OCI-M1 (cell line): ENCODE results near the gene TENM3.

ENCODE experiments used
- DNase-seq: peaks from one replicate; lab custom pipeline; 2025; lab: John Stamatoyannopoulos, UW

TENM3 gene

DNA sequence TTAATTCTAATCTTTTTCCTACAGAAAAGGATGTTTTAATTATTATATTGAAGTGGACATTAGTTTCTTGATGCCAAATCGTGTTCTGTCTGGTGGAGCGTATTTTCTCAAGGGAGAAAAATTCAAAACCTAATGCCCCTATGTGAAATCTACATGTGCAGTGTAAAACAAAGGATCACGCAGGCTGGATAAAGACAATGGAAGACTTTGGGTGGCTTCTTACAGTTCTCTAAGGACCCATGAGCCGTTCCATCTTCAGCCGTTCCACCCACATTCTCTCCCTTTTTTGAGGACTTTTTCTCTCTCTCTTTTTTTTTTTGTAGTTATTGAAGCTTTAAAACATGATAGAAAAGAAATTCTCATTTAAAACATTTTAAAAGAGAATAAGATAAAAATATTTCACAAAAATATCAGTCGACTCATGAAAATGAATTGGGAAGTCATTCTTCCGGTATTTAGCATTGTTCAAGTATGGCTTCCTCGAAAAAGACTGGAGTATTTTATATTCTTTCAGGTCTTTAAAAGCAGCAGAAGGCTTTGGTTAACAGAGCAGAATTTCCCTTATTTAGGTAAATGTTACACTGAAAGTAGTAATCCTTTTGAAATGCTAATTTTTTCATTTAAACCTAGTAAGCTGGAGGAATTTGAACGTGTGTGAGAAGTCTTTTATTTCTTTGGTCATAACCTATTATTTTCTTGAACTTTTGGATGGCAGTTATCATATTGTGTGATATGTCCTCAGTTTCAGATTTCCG lies 11.0 kb downstream of the TENM3 start:
- DNase-seq, result no peak

DNA sequence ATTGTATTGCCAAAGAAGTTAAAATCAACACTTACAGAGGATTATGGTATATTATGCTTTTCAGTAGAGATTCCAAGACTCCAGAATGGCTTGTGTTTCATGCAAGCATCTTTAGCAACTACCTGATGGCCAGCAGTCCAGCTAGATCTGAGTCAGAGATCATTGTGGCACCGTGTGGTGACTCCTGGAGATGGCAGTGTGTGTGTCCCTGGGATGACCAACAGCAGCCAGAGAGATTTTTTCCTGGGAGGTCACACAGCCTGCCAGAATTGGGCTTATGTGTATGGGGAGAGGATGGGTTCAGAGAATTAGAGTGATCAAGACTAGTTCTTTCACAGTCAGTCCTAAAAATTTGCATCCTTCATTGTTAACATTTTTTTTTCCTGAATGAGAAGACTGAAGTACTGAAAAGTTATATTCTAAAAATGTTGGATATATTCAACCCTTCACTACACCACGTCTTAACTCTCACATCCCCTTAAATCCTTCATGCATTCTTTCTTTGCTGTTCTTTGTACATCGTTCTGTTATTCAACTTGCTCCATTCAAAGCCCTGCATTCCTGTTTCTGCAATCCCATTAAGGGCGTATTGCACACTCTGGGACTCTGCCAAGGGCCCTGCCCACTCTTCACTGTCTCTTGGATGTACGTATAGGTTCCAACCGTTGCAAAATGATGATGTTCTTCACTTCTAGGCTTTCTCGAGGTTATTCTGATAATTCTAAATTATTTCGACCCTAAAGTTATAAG lies 12.4 kb downstream of the TENM3 start:
- DNase-seq, result peak; percentile 12

DNA sequence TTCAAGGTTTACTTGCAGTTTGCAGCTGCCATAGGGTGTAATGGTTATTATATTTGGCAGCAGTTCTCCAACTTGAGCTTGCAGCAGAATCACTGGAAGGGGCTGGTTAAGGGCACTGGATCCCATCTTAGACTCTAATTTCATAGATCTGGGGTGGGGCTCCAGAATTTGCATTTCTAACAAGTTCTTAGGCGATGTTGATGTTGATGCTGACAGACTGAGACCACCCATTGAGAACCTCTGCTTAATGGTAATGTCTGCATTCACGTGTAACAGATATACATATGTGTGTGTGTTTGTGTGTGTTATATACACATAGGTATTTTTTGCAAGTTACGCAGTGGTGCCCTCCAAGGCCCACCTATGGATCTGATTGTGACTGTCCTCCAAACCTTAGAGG lies 13.8 kb downstream of the TENM3 start:
- DNase-seq, result no peak

DNA sequence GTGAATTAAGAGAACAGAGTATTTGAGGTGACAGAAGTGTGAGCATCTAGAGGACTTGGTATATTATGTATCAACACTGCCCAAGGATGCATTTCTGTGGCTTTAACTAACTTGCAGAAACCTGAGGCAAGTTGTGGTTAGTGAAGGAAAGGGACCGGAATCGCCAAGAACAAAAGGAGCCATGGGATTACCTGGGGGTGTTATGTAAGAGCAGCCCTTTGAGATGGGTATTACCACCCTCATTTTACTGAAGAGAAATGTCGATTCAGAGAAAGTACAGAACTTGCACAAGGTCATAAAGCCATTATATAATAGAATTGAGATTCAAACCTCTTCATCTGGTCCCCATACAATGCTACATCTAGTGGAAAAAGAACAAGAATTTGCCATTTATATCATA lies 14.3 kb downstream of the TENM3 start:
- no peak for DNase-seq

DNA sequence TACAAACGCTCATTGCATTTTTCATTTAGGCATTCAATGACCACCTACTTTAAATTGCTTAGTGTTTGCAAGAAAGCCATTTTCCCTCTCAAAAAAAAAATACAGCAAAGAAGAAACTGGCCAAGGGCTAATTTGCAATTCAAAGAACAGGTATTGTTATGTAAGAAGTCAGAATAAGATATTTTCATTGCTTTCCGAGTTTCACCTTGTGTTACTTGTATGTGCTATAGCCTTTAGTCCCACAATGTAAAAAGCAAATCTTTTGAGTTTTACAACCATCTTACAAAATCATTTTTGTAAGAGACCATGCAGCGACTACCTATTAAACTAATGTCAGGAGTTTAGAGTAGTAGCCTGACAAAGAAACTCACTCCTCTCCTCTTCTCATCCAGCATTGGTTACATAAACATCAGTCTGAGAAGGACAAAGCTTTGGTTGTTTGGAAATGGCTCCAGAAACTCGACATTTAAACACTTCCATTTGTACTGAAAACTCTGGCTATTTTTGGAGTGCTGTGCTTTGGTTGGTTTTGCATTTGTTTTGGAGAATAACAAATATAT lies 15.3 kb downstream of the TENM3 start:
- no peak for DNase-seq

DNA sequence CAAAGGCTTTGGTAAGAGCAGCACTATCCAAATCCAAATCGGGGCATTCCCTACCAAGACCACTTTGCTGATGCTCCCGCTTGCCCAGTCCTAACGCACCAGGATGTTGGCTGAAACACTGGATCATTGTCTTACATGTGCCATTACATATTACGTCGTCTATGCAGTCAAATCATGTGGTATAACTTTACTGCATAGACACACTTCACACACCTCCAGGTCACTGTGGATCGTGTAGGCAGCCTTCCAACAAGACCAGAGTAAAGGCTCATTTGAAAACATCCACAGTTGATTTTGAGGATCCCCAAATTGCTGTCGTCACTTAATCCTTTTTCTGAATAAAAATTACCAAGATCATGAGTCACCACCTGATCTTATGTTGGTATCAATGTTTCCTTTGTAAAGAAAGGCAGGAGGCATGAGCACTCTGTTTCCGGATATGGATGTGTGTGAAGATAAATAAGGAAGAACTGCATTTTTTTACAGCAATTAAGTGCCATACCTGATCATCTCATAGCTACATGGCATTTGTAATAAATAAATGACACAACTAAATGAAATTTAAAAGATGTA lies 18.5 kb downstream of the TENM3 start:
- no peak for DNase-seq

DNA sequence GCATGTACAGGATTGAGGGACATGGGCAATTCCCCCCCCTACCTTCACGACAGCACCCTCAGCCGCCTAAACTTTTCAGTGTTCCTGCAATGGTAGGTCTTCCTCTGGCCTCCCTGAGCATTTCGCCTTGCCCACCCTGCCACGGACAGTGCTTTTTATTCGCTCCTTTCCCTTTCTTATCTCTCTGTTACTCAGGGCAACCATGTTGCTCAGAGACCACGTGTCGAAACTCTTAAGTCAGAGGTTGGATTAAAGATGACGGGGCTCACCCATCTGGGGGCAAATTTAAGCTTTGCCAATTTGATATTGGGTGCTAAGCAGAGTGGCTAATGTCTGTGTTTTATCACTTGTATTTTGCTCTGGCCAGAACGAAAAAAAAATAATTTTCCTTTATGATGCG lies 20.4 kb downstream of the TENM3 start:
- DNase-seq, result peak; percentile 10

DNA sequence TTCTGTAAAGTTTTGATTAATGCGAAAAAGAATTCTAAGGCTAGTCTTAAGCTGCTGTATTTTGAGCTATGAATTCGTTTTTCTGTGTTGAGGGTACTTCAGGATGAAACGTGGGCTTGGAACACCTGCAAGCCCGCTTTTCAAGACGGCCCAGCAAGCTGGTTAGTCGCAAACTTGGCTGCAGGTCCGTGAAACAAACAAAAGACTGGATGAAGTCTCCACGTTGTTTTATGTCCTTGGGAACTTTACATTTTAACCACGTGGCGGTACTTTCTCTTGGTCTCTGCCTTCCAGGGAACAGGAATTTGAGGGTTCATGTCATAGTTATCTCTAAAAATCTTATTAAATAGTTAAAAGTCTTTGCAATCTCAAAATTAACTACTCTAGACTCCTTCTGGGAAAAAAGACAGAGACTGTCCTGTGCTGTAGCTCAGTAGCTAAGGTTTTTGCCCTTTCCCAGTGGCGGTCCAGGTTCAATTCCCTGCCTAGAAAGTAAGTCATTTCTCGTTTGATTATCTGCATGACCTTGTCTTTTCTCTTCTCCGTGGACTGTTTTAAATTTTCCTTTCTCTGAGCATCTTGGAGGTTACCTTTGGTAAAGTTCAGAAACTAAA lies 21.0 kb downstream of the TENM3 start:
- peak; percentile 29 for DNase-seq

DNA sequence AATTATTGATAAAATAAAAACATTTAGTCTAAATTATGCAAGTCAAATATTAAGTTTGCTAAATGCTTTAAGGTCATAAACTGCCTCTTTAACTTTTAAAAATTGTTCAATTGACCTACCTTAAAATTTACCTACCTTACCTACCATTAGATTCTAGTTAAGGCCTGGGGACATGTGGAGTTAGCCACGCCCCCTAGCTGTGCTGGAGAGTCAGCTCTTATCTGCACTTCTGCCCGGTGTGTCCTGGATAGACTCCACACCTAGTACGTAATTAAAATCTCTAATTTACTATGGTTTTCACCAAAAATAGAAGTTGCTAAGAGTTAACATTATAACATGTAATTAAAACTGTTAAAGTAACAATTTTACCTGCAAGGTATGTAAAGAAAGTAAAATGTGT lies 22.7 kb downstream of the TENM3 start:
- DNase-seq, result no peak

DNA sequence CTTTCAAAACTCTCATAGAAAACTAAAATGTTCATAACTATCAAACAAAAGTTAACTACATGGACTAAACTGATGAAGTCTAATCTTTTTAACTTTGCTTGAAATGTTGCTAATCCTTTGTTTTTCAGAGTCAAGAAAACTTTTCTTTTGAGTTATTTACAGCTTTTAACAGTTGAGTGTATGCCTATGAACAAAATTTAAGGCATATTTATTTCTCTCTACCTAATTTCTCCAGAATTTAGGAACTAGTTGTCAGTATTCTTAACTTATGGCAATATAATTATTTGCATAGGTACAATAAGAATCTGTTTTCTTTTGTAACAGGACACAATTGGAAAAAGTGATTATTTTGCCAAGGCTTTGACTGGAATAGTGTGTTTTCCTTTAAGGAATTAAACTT lies 23.8 kb downstream of the TENM3 start:
- DNase-seq, result no peak

DNA sequence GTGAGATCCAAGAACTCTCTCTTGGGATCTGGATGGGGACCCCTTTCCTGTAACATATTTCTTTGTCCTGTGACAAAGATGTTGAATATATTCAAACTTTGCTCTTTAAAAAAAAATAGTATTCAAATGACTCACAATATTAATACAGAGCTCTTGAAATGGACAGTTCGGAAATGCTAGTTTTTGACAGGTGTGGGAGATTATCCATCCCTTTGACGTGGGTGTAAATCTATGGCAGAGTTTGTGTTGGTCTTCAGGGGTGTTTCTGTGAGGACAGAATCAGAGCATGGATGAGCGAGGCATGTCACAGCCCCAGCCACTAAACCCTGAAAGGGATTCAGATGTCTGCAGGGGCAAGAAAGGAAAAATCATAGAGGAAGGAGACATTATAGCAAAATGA lies 25.8 kb downstream of the TENM3 start:
- no peak for DNase-seq

DNA sequence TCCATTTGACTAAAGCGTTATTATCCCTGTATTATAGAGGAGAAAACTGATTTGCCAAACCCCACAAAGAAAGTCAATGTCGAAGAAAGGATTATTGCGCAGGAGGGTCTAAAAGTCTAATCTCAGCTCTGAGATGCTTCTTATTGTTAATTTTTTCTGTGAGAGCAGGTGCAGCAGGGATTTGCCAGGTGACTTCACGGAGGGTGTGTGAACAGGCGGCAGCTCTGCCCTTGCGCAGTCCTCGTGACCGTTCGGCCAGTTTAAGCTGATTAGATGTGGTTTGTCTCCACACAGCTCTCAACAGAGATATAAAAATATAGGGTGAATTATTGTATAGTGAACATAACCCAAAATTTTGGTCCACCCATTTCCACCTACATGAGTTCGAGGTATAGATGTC lies 28.5 kb downstream of the TENM3 start:
- no peak for DNase-seq

DNA sequence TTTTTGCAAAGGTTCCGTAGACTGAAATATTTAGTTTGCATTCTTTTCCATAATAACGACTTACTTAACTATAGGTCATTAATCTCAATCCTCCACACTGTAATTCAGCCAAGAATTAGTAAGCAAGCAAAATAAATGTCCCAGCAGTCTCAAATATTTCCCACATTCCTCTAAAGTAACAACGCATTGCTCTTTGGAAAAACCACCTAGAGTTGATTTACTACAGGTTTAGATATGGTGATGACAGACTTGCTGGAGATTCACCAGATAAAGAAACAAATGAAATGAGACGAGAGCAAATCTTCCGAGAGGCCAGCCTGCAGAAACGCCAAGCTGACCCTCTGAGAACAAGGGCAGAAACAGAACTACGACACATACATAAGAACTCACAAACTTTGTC lies 28.9 kb downstream of the TENM3 start:
- DNase-seq, result no peak

DNA sequence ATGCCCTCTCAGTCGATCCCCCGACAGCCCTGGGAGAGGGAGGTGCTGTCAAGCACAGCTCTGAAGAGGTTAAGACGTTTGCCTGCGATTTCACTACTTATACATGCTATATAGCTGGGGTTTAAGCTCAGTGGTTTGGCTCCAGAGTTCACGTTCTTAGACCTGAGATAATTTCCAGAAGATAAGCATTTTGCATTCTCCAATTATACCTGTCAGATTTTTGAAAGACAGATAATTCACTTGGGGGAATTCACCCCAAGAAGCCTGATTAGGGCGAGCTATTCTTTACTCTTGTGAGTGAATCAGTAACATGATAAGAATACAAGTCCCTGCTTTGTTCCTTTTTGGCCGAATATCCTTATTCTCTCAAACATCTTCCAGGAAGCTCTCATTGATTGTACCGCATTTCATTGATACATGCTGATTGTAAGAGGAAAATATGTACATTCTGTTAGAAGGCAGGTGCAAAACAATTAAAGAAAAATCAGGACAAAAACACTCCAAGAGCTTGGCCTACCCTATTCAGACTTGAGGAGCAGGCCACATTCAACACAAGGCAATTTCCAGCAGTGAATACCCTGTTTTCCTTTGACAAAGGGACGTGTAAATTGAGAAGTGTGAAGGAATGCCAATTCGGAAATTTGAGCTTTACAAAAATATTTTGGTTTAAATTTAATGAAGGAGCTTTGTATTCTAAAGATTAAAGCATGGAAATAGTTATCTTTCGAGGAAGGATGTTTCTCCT lies 30.2 kb downstream of the TENM3 start:
- no peak for DNase-seq

DNA sequence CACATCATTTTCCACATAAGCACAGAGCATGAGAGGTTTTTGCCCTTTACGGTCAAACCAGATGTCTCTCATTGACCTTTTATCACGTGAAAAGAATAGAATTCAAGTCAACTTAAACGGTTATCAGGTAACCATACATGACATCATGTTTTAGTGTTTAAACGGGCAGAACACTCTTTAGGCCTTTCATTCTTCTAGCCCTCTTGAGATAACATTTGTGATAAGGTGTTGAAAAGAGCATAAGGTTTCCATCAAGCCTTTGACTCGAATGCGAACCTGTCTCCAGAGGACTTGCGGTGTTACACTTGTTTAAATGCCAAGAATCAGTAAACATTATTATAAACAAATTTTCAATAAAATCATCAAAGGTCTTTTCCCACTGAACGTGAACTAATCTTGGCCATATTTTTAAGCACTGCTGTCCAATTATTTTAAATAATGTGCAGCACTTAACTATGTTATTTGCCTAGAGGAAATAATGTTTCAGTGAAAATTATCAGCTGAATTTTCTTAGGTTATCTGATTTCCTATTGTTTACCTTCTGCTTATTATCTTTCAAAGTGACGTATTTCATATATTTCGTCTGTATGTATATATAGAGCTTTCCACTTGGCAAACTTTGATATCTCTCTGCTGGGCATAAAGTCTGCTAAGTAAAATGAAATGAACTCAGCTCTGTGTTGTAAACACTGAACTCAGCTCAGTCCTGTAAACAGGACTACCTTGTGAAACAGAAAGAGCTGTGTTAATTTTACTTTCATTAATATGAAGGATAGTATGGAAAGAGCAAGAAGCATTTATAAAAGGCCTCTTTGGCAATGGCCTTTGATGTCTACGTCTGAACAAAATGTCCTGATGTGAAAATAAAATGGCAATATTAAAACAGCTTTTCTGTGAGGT lies 33.3 kb downstream of the TENM3 start:
- DNase-seq, result no peak

DNA sequence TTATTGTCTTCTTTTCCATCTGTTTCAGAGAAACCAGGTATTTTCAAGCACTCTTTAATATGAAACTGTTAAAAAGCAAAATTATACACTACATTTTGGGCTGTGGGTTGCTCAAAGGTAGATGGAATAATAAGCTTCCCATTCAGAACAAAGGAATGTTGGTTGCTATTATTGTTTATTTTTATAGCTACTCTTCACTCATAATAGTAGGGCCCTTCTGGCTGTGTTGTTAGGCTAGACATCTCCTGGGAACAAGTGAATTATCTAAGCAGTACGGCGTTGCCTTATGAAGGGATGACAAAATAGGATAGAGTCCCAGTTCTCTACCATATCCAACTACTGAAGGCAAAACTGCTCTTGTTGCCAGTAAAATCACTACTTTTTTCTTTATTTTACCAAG lies 34.2 kb downstream of the TENM3 start:
- DNase-seq, result no peak

DNA sequence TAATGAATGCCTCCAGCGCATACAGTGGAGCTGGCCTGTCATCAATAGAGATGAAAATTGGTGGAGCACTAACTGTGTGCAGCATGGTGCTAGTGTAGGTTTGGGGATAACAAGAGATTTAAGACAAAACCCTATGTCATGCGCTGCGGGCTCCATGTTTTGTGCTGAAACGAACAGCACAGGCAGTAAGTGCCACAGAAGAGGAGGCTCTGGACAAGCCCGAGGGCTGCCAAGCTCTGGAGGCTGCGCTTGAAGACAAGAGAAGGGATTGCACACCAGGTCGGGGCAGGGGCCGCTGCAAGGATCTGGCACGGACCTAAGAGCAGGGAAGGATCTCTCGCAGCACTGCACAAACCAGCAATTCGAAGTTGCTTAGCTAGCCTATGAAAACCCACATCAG lies 35.5 kb downstream of the TENM3 start:
- DNase-seq, result no peak

DNA sequence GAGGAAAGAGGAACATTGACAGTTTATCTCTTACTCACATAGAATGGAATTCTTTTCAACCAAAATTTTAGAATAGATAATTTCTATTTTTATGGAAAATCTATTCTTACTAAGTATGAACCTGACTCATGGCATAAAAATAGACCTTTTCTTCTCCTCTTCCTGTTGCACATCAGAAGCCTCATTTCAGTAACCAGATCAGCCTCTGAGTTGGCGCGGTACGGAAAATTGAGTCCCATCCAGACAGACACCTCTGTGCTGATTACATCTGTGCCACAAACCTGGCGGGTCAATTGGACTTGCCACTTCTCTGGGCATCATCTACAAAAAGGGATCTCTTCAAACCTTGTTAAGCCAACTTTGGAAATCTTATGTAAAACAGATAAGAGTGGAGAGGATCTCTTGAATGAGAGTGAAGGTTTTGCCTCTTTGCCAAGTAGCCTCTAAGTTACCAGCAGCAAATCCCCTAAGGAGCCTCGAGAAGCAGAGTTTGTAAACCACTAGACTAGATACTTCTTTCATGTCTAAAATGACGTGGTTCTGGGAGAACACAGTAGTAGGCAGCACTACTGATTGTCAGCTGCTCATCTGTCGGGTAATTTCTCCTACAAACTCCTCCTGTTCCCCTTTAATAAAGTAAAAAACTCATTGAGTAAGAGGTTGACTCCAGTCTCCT lies 37.4 kb downstream of the TENM3 start:
- no peak for DNase-seq

DNA sequence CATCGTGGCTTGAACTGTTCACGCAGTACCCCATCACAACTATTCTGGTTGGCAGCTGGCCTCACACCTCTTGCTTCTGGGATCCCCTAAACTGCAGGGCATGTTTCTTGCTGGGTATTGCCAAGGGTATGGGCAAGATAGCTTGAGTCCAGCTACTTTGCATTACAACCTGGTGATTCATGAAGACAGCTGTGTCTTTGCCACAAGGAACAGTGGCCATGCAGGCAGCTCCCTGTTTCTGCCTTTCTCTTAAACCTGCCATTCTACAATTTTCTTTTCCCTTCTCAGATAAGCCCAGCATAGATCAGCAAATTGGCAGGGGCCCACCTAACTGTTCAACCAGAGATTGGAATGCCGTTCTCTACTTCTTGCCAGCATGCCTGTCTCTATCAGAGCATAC lies 42.8 kb downstream of the TENM3 start:
- DNase-seq, result no peak

DNA sequence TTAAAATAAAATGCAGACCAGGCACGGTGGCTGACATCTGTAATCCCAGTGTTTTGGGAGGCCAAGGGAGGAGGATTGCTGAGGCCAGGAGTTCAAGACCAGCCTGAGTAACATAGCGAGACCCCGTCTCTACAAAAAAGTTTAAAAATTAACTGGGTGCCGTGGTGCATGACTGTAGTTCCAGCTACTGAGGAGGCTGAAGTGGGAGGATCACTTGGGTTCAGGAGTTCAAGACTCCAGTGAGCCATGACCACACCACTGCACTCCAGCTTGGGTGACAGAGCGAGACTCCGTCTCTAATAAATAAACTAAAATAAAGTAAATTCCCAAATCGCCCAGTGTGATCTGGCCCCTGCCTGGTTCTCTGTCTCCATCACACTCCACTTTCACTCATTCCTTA lies 43.7 kb downstream of the TENM3 start:
- DNase-seq, result no peak
